Muscle of leg (tissue), 11 donors: ENCODE results near the gene ACLY. TPM values are rescaled to one million over a fixed set of nuclear protein-coding genes. Genes with fewer than 3 reads are reported as not detected.
"Not testable (repeated sequence)": the region's sequence is repeated elsewhere in the genome, so short reads cannot be mapped to it uniquely, and the experiment has no call there.

Experiments used
- DNase-seq: peaks from one replicate; pipeline ENCODE4 v3.0.0; 2013
- H3K27ac ChIP-seq: one replicate; pipeline ENCODE4 v1.5.1; 2013; ENCODE audit warnings: mild to moderate bottlenecking, low read length, control low read depth
- H3K27me3 ChIP-seq: one replicate; pipeline ENCODE4 v1.6.1; 2013; ENCODE audit warnings: low read length; ENCODE audit not compliant: control insufficient read depth, insufficient read depth
- H3K36me3 ChIP-seq: one replicate; pipeline ENCODE4 v1.6.1; 2013; ENCODE audit warnings: low read length; ENCODE audit not compliant: control insufficient read depth, insufficient read depth
- H3K4me1 ChIP-seq: one replicate; pipeline ENCODE4 v1.6.1; 2013; ENCODE audit warnings: low read length; ENCODE audit not compliant: control insufficient read depth, insufficient read depth
- H3K4me3 ChIP-seq: one replicate; pipeline ENCODE4 v1.5.1; 2013; ENCODE audit warnings: low read length, control low read depth
- H3K9me3 ChIP-seq: replicated peaks from 2 replicates; pipeline ENCODE4 v1.6.1; 2013; ENCODE audit warnings: low read depth, low read length; ENCODE audit not compliant: control insufficient read depth
- WGBS: methylation state at CpG from one replicate; pipeline ENCODE4 v1.1.5; 2013; ENCODE audit warnings: missing lambda C conversion rate; ENCODE audit not compliant: insufficient coverage; 5-methylcytosine and 5-hydroxymethylcytosine counted together
- polyA plus RNA-seq, 8 donors: library from polyadenylated mRNA; unstranded; fragments of 120-200 nt; gene quantifications; one replicate each; pipeline versions ENCODE4 v1.2.1 to v1.2.3, GENCODE V29; 2013; ENCODE audit warnings: inconsistent platforms in 1 of 8, low replicate concordance in 1 of 8; ENCODE audit not compliant: insufficient read length in 8 of 8, insufficient read depth in 1 of 8
- total RNA-seq: library from RNA; stranded (reverse); fragments of 120-200 nt; gene quantifications from one replicate; pipeline ENCODE4 v1.2.4, GENCODE V29; 2013

ACLY gene
- total and polyA plus RNA-seq, 9 donors, result 39.6 to 81.6 (median 59.3) TPM

DNA sequence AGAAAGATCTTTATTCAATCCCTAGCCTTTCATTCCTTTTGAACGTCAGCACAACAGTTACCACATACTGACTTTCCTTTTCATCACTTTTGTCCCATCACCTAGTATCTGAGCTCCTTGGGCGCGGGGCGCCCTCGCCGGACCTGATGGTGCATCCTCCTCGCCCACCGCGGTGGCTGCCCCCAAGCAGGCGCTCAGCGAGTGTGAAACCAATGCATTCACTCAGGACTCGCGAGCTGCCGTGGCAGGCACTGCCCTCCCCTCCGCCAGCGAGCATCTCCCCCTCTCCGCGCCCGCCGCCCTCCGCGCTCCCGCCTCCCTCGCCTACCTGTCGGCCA, 54.3 kb downstream of the ACLY start:
- no peak for DNase-seq
- 0% methylated on average over 25 of the region's 25 CpGs for WGBS
- H3K9me3 ChIP-seq, result no peaks in the 10 kb centered on the region
- H3K27me3 ChIP-seq, result no peaks in the 10 kb centered on the region
- H3K36me3 ChIP-seq, result peaks cover 22% of the 10 kb centered on the region
- peak overlapping the region; percentile 74 for H3K4me3 ChIP-seq
- H3K27ac ChIP-seq, result peak overlapping the region; percentile 91
- H3K4me1 ChIP-seq, result peaks cover 18% of the 10 kb centered on the region

DNA sequence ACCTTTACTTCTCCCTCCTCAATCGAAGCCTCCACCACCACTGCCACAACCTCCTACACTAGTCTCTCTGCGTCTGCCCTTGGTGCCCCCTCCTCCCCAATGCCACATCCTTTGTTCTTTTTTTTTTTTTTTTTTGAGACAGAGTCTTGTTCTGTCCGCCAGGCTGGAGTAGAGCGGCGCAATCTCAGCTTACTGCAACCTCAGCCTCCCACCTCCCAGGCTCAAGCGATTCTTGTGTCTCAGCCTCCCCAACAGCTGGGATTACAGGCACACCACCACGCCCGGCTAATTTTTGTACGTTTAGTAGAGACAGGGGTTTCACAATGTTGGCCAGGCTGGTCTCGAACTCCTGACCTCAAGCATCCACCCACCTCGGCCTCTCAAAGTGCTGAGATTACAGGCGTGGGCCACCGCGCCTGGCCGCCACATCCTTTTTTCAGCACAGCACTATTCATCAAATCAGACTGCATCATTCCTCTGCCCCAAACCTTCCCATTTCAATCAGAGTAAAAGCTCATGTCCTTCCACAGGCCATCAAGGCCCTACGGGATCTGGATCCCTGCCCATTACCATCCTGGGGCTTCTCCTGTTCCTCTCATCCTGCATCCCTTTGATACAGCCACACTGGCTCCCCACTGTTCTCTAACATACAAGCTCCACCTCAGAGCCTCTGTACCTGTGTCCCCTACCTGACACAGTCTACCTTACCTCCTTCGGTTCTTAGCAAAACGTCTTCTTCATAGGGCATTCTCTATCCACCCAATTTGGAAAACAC, 55.5 kb downstream of the ACLY start:
- WGBS, result 65% methylated on average over 12 of the region's 18 CpGs
- peak overlapping the region; percentile 74 for H3K4me3 ChIP-seq
- peak; percentile 12 for DNase-seq
- H3K36me3 ChIP-seq, result peaks cover 16% of the 10 kb centered on the region
- H3K9me3 ChIP-seq, result no peaks in the 10 kb centered on the region
- H3K4me1 ChIP-seq, result peaks cover 18% of the 10 kb centered on the region
- H3K27ac ChIP-seq, result no peak overlapping the region
- H3K27me3 ChIP-seq, result no peaks in the 10 kb centered on the region

DNA sequence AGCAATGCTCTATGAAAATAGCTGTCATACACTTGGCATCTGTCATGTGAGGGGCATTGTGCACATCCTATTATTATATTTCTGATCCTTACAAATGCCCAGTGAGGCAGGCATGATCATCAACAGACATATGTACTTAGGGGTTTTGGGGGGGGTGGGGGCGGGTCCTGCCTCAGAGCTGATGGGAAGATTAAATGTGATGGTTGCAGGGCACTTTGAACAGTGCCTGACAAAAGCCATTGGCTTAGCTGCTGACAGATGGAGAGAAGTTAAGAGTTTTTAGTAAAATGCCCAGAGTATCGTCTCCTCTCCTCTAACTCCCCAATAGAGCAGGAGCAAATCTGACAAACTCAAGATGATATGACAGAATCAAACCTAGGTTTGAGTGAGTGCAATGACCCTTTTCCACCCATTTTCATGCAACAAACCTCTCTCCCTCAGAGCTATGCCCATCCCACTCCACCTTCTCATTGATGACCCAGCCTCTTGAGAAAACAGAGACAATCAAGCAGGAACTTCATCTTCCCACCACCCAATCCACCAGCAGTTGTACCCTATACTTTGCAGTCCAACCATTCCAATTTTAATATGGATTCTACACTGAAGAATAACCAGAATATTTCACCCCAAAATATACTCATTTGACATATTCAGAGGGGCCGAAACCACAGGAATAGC, 58.4 kb downstream of the ACLY start:
- 100% methylated on average over 1 of the region's 3 CpGs for WGBS
- no peak overlapping the region for H3K27ac ChIP-seq
- H3K27me3 ChIP-seq, result no peaks in the 10 kb centered on the region
- H3K9me3 ChIP-seq, result no peaks in the 10 kb centered on the region
- no peak overlapping the region for H3K4me3 ChIP-seq
- DNase-seq, result no peak
- peaks cover 16% of the 10 kb centered on the region for H3K4me1 ChIP-seq
- no peaks in the 10 kb centered on the region for H3K36me3 ChIP-seq

DNA sequence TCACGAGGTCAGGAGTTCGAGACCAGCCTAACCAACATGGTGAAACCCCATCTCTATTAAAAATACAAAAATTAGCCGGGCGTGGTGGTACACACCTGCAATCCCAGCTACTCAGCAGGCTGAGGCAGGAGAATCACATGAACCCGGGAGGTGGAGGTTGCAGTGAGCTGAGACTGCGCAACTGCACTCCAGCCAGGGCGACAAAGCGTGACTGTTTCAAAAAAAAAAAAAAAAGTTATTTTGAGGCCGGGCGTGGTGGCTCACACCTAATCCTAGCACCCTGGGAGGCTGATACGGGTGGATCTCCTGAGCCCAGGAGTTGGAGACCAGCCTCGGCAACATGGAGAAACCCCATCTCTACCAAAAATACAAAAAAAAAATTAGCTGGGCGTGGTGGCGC, 67.4 kb downstream of the ACLY start:
- not testable (repeated sequence) for H3K4me1 ChIP-seq, H3K27me3 ChIP-seq, DNase-seq, H3K4me3 ChIP-seq, H3K9me3 ChIP-seq, H3K27ac ChIP-seq
- peaks cover 25% of the 10 kb centered on the region for H3K36me3 ChIP-seq
- WGBS, result 100% methylated on average over 1 of the region's 14 CpGs

DNA sequence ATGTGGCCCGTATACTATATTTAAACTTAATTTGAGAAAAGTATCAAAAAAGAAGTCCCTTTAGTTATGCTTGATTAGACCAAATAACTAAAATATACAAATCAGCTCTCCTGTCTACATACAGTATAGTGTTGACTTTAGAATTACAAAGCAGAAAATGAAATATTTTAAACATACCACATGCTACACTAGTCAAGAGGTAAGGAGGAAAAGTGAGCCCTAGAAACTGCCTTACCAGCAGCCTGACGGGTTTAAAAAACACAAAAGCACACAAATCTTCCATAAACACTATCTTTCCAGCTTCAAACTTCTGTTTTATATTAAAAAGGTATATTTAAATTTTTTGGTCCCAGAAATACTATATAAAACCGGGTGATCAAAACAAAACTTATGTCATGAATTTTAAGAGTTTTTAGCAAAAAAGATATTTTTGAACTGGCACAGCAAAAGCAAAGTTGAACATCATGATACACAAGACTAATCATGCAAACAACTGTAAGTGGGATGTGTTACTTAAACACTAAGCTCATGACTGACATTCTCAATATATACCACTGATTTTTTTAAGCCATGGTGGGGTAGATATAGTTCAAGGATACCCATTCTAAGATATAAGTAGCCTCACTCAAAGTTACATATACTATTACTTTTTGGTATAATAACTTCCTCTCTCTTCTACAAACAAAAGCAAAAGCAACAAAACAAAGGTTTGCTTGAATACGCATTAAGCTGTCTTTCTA, 69.3 kb downstream of the ACLY start:
- Histone ChIP-seq H3K9me3 (no peaks in the 10 kb centered on the region), H3K4me1 (no peaks in the 10 kb centered on the region), H3K27me3 (no peaks in the 10 kb centered on the region), H3K4me3 (no peak overlapping the region), H3K36me3 (peaks cover 21% of the 10 kb centered on the region), H3K27ac (no peak overlapping the region)
- WGBS, result no CpG with 5 or more reads among the region's 4 CpGs
- no peak for DNase-seq

DNA sequence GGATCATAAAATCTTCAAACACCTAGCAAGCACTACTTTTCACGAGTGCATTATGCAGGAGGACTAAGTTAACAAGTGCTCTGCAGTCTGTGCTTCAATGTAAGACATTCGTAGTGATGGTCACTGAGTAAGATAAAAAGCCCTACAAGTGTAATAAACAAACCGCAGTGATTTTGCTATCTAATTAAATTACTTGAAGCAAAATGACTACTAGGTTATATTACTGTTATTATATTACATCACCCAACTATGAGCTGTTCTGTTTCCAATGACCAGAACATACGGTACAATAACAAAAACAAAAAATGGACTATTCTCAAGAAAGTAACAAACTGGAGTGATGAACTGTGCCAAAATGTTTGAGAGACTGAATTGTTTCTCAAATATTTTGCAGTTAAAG, 70.0 kb downstream of the ACLY start:
- no peak for DNase-seq
- no peak overlapping the region for H3K27ac ChIP-seq
- no CpG with 5 or more reads among the region's 4 CpGs for WGBS

DNA sequence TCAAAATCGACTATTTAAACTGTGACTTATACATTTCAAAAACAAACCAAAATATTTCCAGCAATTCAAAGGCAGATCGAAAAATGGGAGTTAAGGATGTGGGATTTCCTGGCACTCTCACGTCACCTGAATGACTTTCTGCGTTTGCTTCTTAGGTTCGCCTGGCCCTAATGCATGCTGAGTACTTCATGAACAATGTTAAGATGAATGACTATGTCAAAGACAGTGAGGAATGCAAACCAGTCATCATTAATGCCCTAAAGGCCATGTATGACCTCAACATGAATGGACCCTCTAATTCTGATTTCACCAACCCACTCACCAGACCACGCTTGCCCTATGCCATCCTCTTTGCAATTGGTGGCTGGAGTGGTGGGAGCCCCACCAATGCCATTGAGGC, 73.8 kb downstream of the ACLY start:
- H3K36me3 ChIP-seq, result peaks cover 7% of the 10 kb centered on the region
- DNase-seq, result no peak
- no peak overlapping the region for H3K27ac ChIP-seq
- WGBS, result no CpG with 5 or more reads among the region's 6 CpGs
- no peaks in the 10 kb centered on the region for H3K9me3 ChIP-seq
- H3K4me3 ChIP-seq, result no peak overlapping the region
- H3K27me3 ChIP-seq, result no peaks in the 10 kb centered on the region
- H3K4me1 ChIP-seq, result no peaks in the 10 kb centered on the region

More for the DNA sequence above, 70.0 kb downstream of the ACLY start:
- H3K36me3 ChIP-seq, result peaks cover 15% of the 10 kb centered on the region
- no peaks in the 10 kb centered on the region for H3K9me3 ChIP-seq
- H3K4me1 ChIP-seq, result no peaks in the 10 kb centered on the region
- H3K4me3 ChIP-seq, result no peak overlapping the region
- H3K27me3 ChIP-seq, result no peaks in the 10 kb centered on the region

DNA sequence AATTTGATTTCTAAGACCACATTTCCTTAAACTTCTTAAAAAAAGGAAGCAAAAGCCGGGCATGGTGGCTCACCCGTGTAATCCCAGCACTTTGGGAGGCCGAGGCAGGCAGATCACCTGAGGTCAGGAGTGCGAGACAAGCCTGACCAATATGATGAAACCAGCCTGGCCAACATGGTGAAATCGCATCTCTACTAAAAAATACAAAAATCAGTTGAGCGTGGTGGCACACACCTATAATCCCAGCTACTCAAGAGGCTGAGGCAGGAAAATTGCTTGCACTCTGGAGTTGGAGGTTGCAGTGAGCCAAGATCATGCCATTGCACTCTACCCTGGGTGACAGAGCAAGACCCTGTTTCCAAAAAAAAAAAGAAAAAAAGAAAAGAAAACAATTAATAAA, 78.0 kb downstream of the ACLY start:
- not testable (repeated sequence) for H3K9me3 ChIP-seq, H3K4me3 ChIP-seq, H3K27ac ChIP-seq, H3K27me3 ChIP-seq, H3K36me3 ChIP-seq, DNase-seq, H3K4me1 ChIP-seq
- 92% methylated on average over 3 of the region's 6 CpGs for WGBS

DNA sequence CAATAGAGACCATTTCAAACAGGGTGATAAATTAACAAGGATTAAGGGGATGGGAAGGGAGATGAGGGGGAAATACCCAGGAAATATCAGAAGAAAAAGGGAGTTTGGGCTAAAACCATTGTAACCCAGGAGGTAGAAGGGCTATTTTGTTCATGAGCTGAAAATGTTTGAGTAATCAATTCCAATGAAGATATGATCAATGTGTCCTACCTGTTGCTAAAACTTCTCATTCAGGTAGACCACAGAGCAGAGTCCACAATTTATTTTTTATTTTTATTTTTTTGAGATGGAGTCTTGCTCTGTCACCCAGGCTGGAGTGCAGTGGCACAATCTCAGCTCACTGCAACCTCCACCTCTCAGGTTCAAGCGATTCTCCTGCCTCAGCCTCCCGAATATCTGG, 79.3 kb downstream of the ACLY start:
- not testable (repeated sequence) for H3K36me3 ChIP-seq, H3K27ac ChIP-seq, H3K27me3 ChIP-seq, H3K4me3 ChIP-seq, H3K9me3 ChIP-seq, DNase-seq
- WGBS, result no CpG with 5 or more reads among the region's 2 CpGs
- peaks cover 15% of the 10 kb centered on the region for H3K4me1 ChIP-seq

DNA sequence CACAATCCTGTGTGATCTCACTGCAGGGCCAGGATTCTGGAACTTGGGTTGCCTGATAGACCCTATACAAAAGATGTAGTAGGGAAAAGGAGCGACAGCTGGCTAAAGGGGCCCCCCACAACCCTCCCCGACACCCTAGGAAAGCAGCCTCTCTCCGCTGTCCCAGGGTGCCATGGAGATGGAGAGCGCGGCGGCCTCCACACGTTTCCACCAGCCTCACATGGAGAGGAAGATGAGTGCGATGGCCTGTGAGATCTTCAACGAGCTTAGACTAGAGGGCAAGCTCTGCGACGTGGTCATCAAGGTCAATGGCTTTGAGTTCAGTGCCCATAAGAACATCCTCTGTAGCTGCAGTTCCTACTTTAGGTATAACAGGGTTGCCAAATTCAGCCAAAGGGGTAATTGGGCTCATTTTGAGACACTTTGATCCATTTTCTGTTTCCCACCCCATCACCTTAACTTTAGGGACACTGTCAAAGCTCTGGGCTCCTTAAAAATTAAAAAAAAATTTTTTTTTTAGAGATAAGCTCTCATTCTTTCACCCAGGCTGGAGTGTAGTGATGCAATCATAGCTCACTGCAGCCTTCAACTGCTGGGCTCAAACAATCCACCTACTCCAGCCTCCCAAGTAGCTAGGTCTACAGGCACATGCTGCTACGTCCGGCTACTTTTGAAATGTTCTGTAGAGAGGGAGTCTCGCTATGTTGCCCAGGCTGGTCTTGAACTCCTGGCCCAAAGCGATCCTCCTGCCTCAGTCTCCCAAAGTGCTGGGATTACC, 80.8 kb downstream of the ACLY start, which contains the start of gene KLHL10:
KLHL10 (plus strand) TSS at position 65 of the 778 bp plus-strand sequence; CDS start at position 173, 108 bp downstream.
- H3K27me3 ChIP-seq, result no peaks in the 10 kb centered on the region
- no peak for DNase-seq
- H3K4me1 ChIP-seq, result peaks cover 15% of the 10 kb centered on the region
- H3K36me3 ChIP-seq, result peaks cover under 1% of the 10 kb centered on the region
- no peak within 1 kb of the TSS for H3K27ac ChIP-seq
- 96% methylated on average over 9 of the region's 15 CpGs for WGBS
- peak within 1 kb of the TSS; percentile 88 for H3K4me3 ChIP-seq
- no peaks in the 10 kb centered on the region for H3K9me3 ChIP-seq
